Measurements from ENCODE around the gene MAD1L1.
"Not testable (repeated sequence)": the region's sequence is repeated elsewhere in the genome, so short reads cannot be mapped to it uniquely, and the experiment has no call there.

MAD1L1 gene

GRCh38 chr7:1829668-1830067, 403.1 kb downstream of the MAD1L1 start:
- not testable (repeated sequence) for H3K36me3 ChIP-seq (ENCODE audit: control insufficient read depth in 1 of 2, insufficient read depth in 2 of 2, low read depth in 1 of 2, low read length in 2 of 2); H3K4me3 ChIP-seq (ENCODE audit: insufficient read depth in 1 of 2, low read depth in 1 of 2, low read length in 2 of 2)
- H3K9me3 ChIP-seq (ENCODE audit: control insufficient read depth, low read length), result peaks cover 13% of the 10 kb centered on the region

GRCh38 chr7:1829111-1829510, 403.6 kb downstream of the MAD1L1 start:
- no peak for DNase-seq
- no peak overlapping the region for H2AK5ac ChIP-seq (ENCODE audit: low read length, severe bottlenecking)
- H2BK15ac ChIP-seq (ENCODE audit: low read depth, poor library complexity, severe bottlenecking), result no peak overlapping the region
- peaks cover 13% of the 10 kb centered on the region for H3K9me3 ChIP-seq (ENCODE audit: control insufficient read depth, low read length)
- H3K4me2 ChIP-seq (ENCODE audit: low read length, poor library complexity, severe bottlenecking), result no peak overlapping the region
- no peak overlapping the region for H2BK12ac ChIP-seq (ENCODE audit: low read length in 2 of 2)
- H2AFZ ChIP-seq (ENCODE audit: low read depth, low read length), result no peak overlapping the region
- H3K23ac ChIP-seq (ENCODE audit: low read length in 2 of 2), result no peak overlapping the region
- no peak overlapping the region for H3K9ac ChIP-seq (ENCODE audit: low read length)
- H2BK5ac ChIP-seq (ENCODE audit: low read depth, low read length, poor library complexity, severe bottlenecking), result no peak overlapping the region
- H3K36me3 ChIP-seq (ENCODE audit: control insufficient read depth in 1 of 2, insufficient read depth in 2 of 2, low read depth in 1 of 2, low read length in 2 of 2), result peaks cover 0 to 4% of the 10 kb centered on the region in 2 experiments
- no peak overlapping the region for H3K27ac ChIP-seq (ENCODE audit: low read length, poor library complexity, severe bottlenecking)
- no peak overlapping the region for H2BK120ac ChIP-seq (ENCODE audit: low read depth, low read length)
- H4K8ac ChIP-seq (ENCODE audit: low read length), result no peak overlapping the region
- H3K18ac ChIP-seq (ENCODE audit: low read depth in 1 of 2, low read length in 2 of 2), result no peak overlapping the region
- H3K4me1 ChIP-seq (ENCODE audit: control insufficient read depth, insufficient read depth, low read depth, low read length), result peaks cover 3% of the 10 kb centered on the region
- peak overlapping the region; percentile 8 for H4K91ac ChIP-seq (ENCODE audit: low read length)
- no peak overlapping the region for H3K4ac ChIP-seq (ENCODE audit: low read depth in 1 of 2, low read length in 2 of 2)
- H3K79me1 ChIP-seq (replicated peaks; ENCODE audit: low read length, poor library complexity, severe bottlenecking), result no peaks in the 10 kb centered on the region
- H3K4me3 ChIP-seq (ENCODE audit: insufficient read depth in 1 of 2, low read depth in 1 of 2, low read length in 2 of 2), result peak overlapping the region in 1 of 2 experiments; percentile 46
- 97% methylated on average over 22 of the region's 22 CpGs for WGBS
- H3K14ac ChIP-seq (ENCODE audit: low read length in 2 of 2), result no peak overlapping the region
- no peaks in the 10 kb centered on the region for H3K27me3 ChIP-seq (ENCODE audit: control insufficient read depth in 1 of 2, insufficient read depth in 1 of 2, low read length in 2 of 2)

More at GRCh38 chr7:1829668-1830067, 403.1 kb downstream of the MAD1L1 start:
- not testable (repeated sequence) for H3K14ac ChIP-seq (ENCODE audit: low read length in 2 of 2); H2AFZ ChIP-seq (ENCODE audit: low read depth, low read length); H3K23ac ChIP-seq (ENCODE audit: low read length in 2 of 2); H3K4ac ChIP-seq (ENCODE audit: low read depth in 1 of 2, low read length in 2 of 2); H2BK12ac ChIP-seq (ENCODE audit: low read length in 2 of 2); H3K4me1 ChIP-seq (ENCODE audit: control insufficient read depth, insufficient read depth, low read depth, low read length); H2BK5ac ChIP-seq (ENCODE audit: low read depth, low read length, poor library complexity, severe bottlenecking); H2BK120ac ChIP-seq (ENCODE audit: low read depth, low read length); H3K18ac ChIP-seq (ENCODE audit: low read depth in 1 of 2, low read length in 2 of 2); H3K4me2 ChIP-seq (ENCODE audit: low read length, poor library complexity, severe bottlenecking); H2BK15ac ChIP-seq (ENCODE audit: low read depth, poor library complexity, severe bottlenecking); H4K8ac ChIP-seq (ENCODE audit: low read length); H3K27ac ChIP-seq (ENCODE audit: low read length, poor library complexity, severe bottlenecking); H3K9ac ChIP-seq (ENCODE audit: low read length); H4K91ac ChIP-seq (ENCODE audit: low read length); DNase-seq; H2AK5ac ChIP-seq (ENCODE audit: low read length, severe bottlenecking); H3K79me1 ChIP-seq (replicated peaks; ENCODE audit: low read length, poor library complexity, severe bottlenecking); H3K27me3 ChIP-seq (ENCODE audit: control insufficient read depth in 1 of 2, insufficient read depth in 1 of 2, low read length in 2 of 2)
- WGBS, result no CpG with 5 or more reads among the region's 1 CpG

- H2BK15ac ChIP-seq (ENCODE audit: low read depth, poor library complexity, severe bottlenecking); H3K4ac ChIP-seq (ENCODE audit: low read depth in 1 of 2, low read length in 2 of 2): not testable (repeated sequence)
- 93% methylated on average over 14 of the region's 16 CpGs for WGBS
Measured at GRCh38 chr7:1828170-1828569, 404.6 kb downstream of the MAD1L1 start.

GRCh38 chr7:1827521-1827981, 405.2 kb downstream of the MAD1L1 start:
- not testable (repeated sequence) for H2AFZ ChIP-seq (ENCODE audit: low read depth, low read length); H2BK15ac ChIP-seq (ENCODE audit: low read depth, poor library complexity, severe bottlenecking); H2BK5ac ChIP-seq (ENCODE audit: low read depth, low read length, poor library complexity, severe bottlenecking); H2AK5ac ChIP-seq (ENCODE audit: low read length, severe bottlenecking); H2BK12ac ChIP-seq (ENCODE audit: low read length in 2 of 2); H3K4me1 ChIP-seq (ENCODE audit: control insufficient read depth, insufficient read depth, low read depth, low read length); H3K4me3 ChIP-seq (ENCODE audit: insufficient read depth in 1 of 2, low read depth in 1 of 2, low read length in 2 of 2); H3K4ac ChIP-seq (ENCODE audit: low read depth in 1 of 2, low read length in 2 of 2); H3K23ac ChIP-seq (ENCODE audit: low read length in 2 of 2); H3K36me3 ChIP-seq (ENCODE audit: control insufficient read depth in 1 of 2, insufficient read depth in 2 of 2, low read depth in 1 of 2, low read length in 2 of 2); H4K91ac ChIP-seq (ENCODE audit: low read length); H3K4me2 ChIP-seq (ENCODE audit: low read length, poor library complexity, severe bottlenecking); H3K27ac ChIP-seq (ENCODE audit: low read length, poor library complexity, severe bottlenecking); H3K14ac ChIP-seq (ENCODE audit: low read length in 2 of 2); DNase-seq; H3K79me1 ChIP-seq (replicated peaks; ENCODE audit: low read length, poor library complexity, severe bottlenecking); H4K8ac ChIP-seq (ENCODE audit: low read length); H3K18ac ChIP-seq (ENCODE audit: low read depth in 1 of 2, low read length in 2 of 2); H2BK120ac ChIP-seq (ENCODE audit: low read depth, low read length); H3K9ac ChIP-seq (ENCODE audit: low read length); H3K27me3 ChIP-seq (ENCODE audit: control insufficient read depth in 1 of 2, insufficient read depth in 1 of 2, low read length in 2 of 2)
- WGBS, result 91% methylated on average over 10 of the region's 27 CpGs
- peaks cover 13% of the 10 kb centered on the region for H3K9me3 ChIP-seq (ENCODE audit: control insufficient read depth, low read length)

More at GRCh38 chr7:1828170-1828569, 404.6 kb downstream of the MAD1L1 start:
- H3K4me3 ChIP-seq (ENCODE audit: insufficient read depth in 1 of 2, low read depth in 1 of 2, low read length in 2 of 2); H3K18ac ChIP-seq (ENCODE audit: low read depth in 1 of 2, low read length in 2 of 2); H3K9ac ChIP-seq (ENCODE audit: low read length); H3K79me1 ChIP-seq (replicated peaks; ENCODE audit: low read length, poor library complexity, severe bottlenecking); H4K8ac ChIP-seq (ENCODE audit: low read length); H3K4me1 ChIP-seq (ENCODE audit: control insufficient read depth, insufficient read depth, low read depth, low read length); H3K27ac ChIP-seq (ENCODE audit: low read length, poor library complexity, severe bottlenecking); H3K4me2 ChIP-seq (ENCODE audit: low read length, poor library complexity, severe bottlenecking); H2BK120ac ChIP-seq (ENCODE audit: low read depth, low read length); H2AFZ ChIP-seq (ENCODE audit: low read depth, low read length); H3K23ac ChIP-seq (ENCODE audit: low read length in 2 of 2); H3K27me3 ChIP-seq (ENCODE audit: control insufficient read depth in 1 of 2, insufficient read depth in 1 of 2, low read length in 2 of 2); H2BK5ac ChIP-seq (ENCODE audit: low read depth, low read length, poor library complexity, severe bottlenecking); H2AK5ac ChIP-seq (ENCODE audit: low read length, severe bottlenecking); H2BK12ac ChIP-seq (ENCODE audit: low read length in 2 of 2); H3K14ac ChIP-seq (ENCODE audit: low read length in 2 of 2); DNase-seq; H3K36me3 ChIP-seq (ENCODE audit: control insufficient read depth in 1 of 2, insufficient read depth in 2 of 2, low read depth in 1 of 2, low read length in 2 of 2); H4K91ac ChIP-seq (ENCODE audit: low read length): not testable (repeated sequence)
- H3K9me3 ChIP-seq (ENCODE audit: control insufficient read depth, low read length), result peaks cover 13% of the 10 kb centered on the region

All from mesenchymal stem cell (in vitro differentiated cells and primary cell).